ENCODE data around the gene DCDC2B.

The DCDC2B gene

DNA sequence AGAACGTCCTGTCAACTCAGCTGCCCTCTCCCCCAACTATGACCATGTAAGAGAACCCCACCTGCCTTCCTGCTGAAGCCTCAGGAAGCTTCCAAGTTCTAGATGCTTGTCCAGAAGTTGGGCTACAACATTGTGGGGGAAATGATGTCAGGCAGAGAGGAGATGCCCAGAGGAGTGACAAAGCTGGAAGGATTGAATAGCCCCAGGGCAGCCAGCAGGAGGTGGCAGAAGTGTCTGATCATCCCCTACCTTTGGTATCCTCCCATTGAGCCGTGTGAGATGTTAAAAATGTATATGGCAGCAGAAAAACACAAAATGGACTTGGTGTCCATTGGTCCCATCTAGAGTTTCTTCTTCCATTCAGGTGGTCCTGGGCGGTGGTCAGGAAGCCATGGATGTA lies 19.9 kb downstream of the DCDC2B start:
- Mint-ChIP-seq H3K27me3 (no peaks in the 10 kb centered on the region), H3K4me3 (no peak overlapping the region), H3K36me3 (ENCODE audit: low read depth) (peaks cover 92% of the 10 kb centered on the region), H3K4me1 (ENCODE audit: low read depth) (peaks cover 17% of the 10 kb centered on the region), H3K9me3 (no peaks in the 10 kb centered on the region), H3K27ac (peak overlapping the region; percentile 4)
- no peak for DNase-seq

DNA sequence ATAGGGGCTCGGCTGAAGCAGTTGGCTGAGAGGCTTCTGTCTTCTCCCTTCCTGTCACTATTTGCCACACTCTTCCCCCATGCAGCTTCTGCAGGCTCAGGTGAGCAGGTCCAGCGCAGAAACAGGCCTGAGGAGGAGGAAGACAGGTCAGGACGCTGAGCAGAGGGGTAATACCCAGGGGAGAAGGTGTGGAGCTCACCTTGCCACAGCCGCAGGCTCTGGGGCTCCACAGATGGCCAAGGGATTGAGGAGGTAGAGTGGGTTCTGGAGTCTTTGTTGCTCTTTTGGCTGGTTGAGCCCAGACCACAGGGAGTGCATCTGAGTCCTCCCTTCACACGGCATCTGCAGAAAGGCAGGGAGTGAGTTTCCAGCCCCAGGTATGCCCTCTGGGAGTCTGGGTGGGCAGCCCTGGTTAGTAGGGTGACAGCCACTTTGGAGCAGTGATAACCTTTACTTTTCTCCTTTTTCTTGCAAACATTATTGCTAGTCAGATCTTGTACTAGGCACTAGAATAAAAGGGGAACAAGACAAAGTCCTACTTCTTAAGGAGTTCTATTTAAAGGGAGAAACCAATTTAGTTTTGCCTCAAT lies 23.0 kb downstream of the DCDC2B start:
- no peak for DNase-seq
- Mint-ChIP-seq H3K4me1 (ENCODE audit: low read depth) (peaks cover 2% of the 10 kb centered on the region), H3K36me3 (ENCODE audit: low read depth) (peaks cover 80% of the 10 kb centered on the region), H3K27me3 (no peaks in the 10 kb centered on the region), H3K27ac (peak overlapping the region; percentile 50), H3K4me3 (no peak overlapping the region), H3K9me3 (no peaks in the 10 kb centered on the region)

DNA sequence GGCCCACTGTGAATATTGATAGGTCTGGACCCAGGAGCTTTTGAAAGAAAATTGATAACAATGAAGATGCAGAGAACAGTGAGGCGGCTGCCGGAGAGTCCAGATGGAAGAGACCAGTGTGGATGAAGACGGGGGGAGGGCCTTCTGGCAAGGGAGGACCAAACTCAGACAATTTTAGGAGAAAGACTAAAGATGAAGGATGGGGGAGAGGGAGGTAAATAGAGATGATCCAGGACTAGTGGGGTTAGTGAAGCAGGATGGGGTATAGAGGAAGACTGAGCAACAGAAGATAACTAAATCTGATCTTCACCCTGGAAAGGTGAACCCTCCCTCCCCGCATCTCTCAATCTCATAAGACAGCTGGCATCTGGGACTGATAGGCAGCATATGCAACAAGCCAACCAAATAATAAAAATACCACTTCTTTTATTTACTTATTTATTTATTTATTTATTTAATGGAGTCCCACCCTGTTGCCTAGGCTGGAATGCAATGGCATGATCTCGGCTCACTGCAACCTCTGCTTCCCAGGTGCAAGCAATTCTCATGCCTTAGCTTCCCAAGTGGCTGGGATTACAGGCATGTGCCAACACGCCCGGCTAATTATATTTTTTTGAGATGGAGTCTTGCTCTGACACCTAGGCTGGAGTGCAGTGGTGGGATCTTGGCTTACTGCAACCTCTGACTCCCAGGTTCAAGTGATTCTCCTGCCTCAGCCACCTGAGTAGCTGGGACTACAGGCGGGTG lies 23.8 kb downstream of the DCDC2B start:
- Mint-ChIP-seq H3K27ac (peak overlapping the region; percentile 5), H3K27me3 (no peaks in the 10 kb centered on the region), H3K4me1 (ENCODE audit: low read depth) (no peaks in the 10 kb centered on the region), H3K4me3 (no peak overlapping the region), H3K36me3 (ENCODE audit: low read depth) (peaks cover 73% of the 10 kb centered on the region), H3K9me3 (no peaks in the 10 kb centered on the region)
- no peak for DNase-seq

DNA sequence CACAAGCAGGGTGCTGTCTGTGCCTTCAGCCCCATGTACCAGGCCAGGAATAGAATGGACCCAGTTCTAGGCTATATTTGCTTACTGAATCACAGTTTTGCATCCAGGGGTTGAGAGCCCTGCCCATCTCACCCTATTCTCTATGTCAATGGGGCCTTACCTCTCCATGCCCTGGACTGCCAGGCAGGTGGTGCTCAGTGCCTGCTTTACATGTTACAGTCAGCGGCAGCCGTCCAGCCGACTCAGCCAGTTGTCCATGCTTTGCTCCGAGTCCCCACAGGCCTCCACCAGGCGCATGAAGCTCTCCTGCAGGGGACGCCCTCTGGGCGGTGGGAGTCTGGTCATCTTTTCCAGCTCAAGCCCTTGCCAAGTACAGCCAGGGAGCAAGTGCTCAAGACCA lies 25.9 kb downstream of the DCDC2B start:
- Mint-ChIP-seq H3K27ac (no peak overlapping the region), H3K27me3 (no peaks in the 10 kb centered on the region), H3K9me3 (no peaks in the 10 kb centered on the region), H3K4me3 (no peak overlapping the region), H3K36me3 (ENCODE audit: low read depth) (peaks cover 52% of the 10 kb centered on the region), H3K4me1 (ENCODE audit: low read depth) (no peaks in the 10 kb centered on the region)
- DNase-seq: no peak

DNA sequence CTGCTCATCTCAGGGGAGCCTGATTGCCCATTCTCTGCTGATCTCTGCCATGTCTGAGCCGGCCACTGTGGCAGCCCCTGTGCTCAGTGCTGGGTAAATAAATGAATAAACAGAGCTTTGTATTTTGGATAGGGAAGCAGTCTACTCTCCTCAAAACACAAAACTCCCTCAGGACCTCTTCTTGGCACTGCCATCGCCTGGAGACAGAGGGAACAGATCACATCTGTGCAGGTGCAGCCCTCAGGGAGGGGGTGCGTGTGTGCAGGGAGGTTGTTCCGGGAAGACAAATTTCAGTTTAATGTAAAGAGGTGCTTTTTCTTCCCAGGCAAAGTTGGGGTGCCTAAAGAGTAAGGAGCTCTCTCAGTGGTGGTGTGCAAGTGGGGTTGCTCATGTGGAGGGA lies 30.4 kb downstream of the DCDC2B start:
- Mint-ChIP-seq H3K9me3 (no peaks in the 10 kb centered on the region), H3K36me3 (ENCODE audit: low read depth) (peaks cover 16% of the 10 kb centered on the region), H3K27ac (no peak overlapping the region), H3K27me3 (no peaks in the 10 kb centered on the region), H3K4me1 (ENCODE audit: low read depth) (peaks cover 27% of the 10 kb centered on the region), H3K4me3 (peak overlapping the region; percentile 81)
- DNase-seq: no peak

DNA sequence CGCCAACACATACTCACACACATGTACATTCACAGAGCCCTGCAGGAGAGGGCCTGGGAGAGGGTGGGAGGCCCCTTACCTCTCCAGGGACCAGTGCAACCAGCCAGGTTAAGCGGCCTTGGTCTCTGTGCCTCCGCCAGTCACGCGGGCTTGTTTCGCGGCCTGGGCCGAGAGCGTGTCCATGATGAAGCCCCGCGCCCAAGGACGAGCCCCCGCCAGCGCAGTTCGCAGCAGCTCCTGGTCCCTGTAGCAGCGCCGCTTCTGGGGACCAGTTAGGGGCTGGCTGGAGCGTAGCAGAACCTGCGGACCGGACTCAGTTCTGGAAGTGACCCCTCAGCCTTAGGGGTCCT lies 30.9 kb downstream of the DCDC2B start:
- no peak for DNase-seq
- H3K9me3 Mint-ChIP-seq: no peaks in the 10 kb centered on the region
- peak overlapping the region; percentile 81 for H3K4me3 Mint-ChIP-seq
- H3K4me1 Mint-ChIP-seq (ENCODE audit: low read depth): peaks cover 27% of the 10 kb centered on the region
- H3K36me3 Mint-ChIP-seq (ENCODE audit: low read depth): peaks cover 13% of the 10 kb centered on the region
- no peaks in the 10 kb centered on the region for H3K27me3 Mint-ChIP-seq
- H3K27ac Mint-ChIP-seq: peak overlapping the region; percentile 26

DNA sequence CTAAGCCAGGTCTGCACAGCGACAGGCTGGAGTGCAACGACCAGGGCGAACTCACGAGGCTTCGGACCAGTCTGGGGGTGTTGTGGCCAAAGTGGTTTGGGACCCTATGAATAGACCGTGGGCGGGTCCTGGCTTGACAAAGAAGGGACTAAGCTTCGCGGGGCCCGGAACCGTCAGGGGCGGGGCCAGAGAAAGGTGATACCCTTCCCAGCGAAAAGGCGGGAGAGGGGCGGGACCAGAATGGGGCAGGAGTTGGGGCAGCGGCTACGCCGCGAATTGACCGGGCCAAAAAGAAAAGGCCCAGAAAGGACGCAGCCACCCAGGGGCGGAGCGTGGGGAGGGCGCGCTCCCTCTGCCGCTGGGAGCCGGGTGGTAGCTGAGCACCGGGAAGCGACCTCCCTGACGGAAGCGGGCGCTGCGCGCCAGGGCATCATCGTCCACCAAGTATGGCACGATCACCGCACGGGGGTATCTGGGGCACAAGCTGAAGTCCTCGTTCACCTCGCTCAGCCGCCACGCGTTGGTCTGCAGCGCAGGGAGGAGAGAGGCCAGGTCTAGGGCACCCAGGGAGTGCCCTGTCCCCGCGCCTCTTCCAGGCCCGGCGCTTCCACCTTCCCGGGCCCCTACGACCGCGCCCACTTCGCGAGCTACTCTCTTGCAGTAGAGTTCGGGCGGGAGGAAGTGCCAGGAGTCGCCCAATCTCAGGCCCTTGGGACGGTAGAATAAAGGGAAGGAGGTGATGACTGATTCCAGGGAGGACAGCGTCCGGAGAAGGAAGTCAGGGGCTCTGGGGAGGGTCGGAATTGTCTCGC lies 31.5 kb downstream of the DCDC2B start:
- H3K4me3 Mint-ChIP-seq: peak overlapping the region; percentile 81
- H3K27ac Mint-ChIP-seq: peak overlapping the region; percentile 81
- no peaks in the 10 kb centered on the region for H3K27me3 Mint-ChIP-seq
- H3K4me1 Mint-ChIP-seq (ENCODE audit: low read depth): peaks cover 27% of the 10 kb centered on the region
- H3K9me3 Mint-ChIP-seq: no peaks in the 10 kb centered on the region
- peaks cover 9% of the 10 kb centered on the region for H3K36me3 Mint-ChIP-seq (ENCODE audit: low read depth)
- DNase-seq: peak; percentile 73

DNA sequence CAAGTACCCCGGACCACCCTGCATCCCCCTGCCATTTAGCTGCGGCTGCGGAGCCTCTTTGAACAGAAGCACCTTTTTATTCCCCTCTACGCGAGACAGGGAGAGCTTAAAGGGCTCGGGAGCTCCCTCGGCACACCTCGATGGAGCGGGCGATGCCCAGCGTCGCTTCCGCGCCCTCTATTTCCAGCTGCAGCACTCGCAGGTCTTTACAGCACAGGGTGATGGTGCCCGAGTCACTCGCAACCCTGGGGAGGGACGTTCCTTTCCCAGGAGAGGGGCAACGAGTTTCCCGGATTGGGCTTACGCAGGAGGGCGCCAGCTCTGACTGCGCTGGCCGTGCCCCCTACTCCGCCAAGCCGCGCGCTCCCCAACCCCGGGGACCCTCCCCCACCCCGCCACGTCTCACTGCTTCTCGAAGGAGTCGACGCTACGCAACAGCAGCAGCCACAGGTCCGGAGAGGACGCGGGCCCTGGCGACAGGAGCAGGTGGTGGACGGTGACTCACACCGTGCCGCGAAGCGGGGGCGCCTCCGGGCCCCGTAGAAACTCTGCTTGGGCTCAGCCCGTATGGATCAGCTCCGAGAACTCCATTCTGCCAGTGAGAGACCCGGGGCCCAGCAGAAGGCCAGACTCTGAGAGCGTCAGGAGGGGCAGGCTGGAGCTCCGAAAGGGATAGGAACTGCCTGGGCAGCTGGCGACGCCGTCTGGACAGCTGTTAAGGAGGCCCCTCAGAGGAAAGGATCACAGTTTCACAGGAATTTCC lies 32.3 kb downstream of the DCDC2B start:
- Mint-ChIP-seq H3K4me1 (ENCODE audit: low read depth) (peaks cover 32% of the 10 kb centered on the region), H3K36me3 (ENCODE audit: low read depth) (peaks cover 3% of the 10 kb centered on the region), H3K9me3 (no peaks in the 10 kb centered on the region), H3K27me3 (no peaks in the 10 kb centered on the region), H3K4me3 (peak overlapping the region; percentile 81), H3K27ac (peak overlapping the region; percentile 81)
- DNase-seq: peak; percentile 68

DNA sequence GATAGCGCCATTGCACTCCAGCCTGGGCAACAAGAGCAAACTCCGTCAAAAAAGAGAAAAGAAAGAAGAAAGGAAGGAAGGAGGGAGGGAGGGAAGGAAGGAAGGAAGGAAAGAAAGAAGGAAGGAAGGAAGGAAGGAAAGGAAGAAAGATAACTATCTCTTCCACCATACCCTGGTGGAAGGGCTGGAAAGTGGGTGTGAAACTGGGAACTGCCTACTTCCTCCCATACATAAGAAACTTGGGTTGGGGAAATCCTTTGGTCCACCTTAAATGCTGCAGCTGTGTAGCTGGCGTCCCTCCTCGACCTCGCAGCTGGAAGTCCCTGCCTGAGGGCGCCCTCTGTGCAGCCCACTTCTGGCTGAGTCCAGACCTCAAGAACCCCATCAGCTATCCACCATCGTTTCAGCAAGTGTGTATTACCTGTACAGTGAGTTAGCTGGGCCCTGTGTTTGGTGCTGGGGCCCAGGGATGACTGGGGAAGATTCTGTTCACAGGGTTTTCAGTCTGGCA lies 33.5 kb downstream of the DCDC2B start:
- peaks cover 42% of the 10 kb centered on the region for H3K4me1 Mint-ChIP-seq (ENCODE audit: low read depth)
- peaks cover 2% of the 10 kb centered on the region for H3K36me3 Mint-ChIP-seq (ENCODE audit: low read depth)
- H3K9me3 Mint-ChIP-seq: no peaks in the 10 kb centered on the region
- H3K4me3 Mint-ChIP-seq: no peak overlapping the region
- no peak for DNase-seq
- no peaks in the 10 kb centered on the region for H3K27me3 Mint-ChIP-seq
- no peak overlapping the region for H3K27ac Mint-ChIP-seq

DNA sequence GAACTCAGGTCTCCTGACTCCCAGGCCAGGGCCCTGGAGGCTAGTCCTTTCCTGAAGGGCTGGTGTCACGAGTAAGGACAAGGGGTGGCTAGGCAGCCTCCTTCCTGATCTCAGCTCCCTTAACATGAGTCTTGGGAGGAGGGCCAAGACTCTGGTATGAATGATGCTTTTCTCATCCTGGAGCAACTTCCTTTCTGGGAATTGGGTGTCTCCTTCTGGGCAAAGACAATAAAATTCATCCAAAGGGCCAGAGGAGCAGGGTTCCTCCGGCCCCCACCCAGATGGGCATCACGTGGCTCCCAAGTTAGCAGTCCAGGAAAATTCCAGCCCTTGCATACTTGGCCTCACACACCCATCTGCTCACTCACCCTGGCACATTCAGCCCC lies 38.0 kb downstream of the DCDC2B start, which contains the start of gene FAM167B:
Gene FAM167B (plus strand): TSS at position 335 of the 386 bp plus-strand sequence. CDS start 200 bp downstream, outside the sequence.
- no peaks in the 10 kb centered on the region for H3K27me3 Mint-ChIP-seq
- peaks cover 10% of the 10 kb centered on the region for H3K36me3 Mint-ChIP-seq (ENCODE audit: low read depth)
- peaks cover 59% of the 10 kb centered on the region for H3K4me1 Mint-ChIP-seq (ENCODE audit: low read depth)
- H3K9me3 Mint-ChIP-seq: no peaks in the 10 kb centered on the region
- H3K4me3 Mint-ChIP-seq: peak within 1 kb of the TSS; percentile 29
- no peak for DNase-seq
- peak within 1 kb of the TSS; percentile 93 for H3K27ac Mint-ChIP-seq

DNA sequence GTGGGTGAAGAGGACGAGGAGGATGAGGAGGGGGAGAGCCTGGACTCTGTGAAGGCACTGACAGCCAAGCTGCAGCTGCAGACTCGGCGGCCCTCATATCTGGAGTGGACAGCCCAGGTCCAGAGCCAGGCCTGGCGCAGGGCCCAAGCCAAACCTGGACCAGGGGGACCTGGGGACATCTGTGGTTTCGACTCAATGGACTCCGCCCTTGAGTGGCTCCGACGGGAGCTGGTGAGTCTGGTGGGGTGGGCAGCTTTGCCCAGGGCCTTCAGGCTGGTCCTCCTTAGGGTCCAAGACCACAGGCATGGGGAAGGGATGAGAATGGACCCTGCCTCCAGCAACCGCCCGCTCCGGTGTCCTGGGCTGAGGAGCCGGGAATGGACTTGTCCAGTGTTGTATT lies 38.6 kb downstream of the DCDC2B start:
- Mint-ChIP-seq H3K36me3 (ENCODE audit: low read depth) (peaks cover 15% of the 10 kb centered on the region), H3K27me3 (no peaks in the 10 kb centered on the region), H3K27ac (peak overlapping the region; percentile 93), H3K4me3 (no peak overlapping the region), H3K9me3 (no peaks in the 10 kb centered on the region), H3K4me1 (ENCODE audit: low read depth) (peaks cover 56% of the 10 kb centered on the region)
- no peak for DNase-seq

DNA sequence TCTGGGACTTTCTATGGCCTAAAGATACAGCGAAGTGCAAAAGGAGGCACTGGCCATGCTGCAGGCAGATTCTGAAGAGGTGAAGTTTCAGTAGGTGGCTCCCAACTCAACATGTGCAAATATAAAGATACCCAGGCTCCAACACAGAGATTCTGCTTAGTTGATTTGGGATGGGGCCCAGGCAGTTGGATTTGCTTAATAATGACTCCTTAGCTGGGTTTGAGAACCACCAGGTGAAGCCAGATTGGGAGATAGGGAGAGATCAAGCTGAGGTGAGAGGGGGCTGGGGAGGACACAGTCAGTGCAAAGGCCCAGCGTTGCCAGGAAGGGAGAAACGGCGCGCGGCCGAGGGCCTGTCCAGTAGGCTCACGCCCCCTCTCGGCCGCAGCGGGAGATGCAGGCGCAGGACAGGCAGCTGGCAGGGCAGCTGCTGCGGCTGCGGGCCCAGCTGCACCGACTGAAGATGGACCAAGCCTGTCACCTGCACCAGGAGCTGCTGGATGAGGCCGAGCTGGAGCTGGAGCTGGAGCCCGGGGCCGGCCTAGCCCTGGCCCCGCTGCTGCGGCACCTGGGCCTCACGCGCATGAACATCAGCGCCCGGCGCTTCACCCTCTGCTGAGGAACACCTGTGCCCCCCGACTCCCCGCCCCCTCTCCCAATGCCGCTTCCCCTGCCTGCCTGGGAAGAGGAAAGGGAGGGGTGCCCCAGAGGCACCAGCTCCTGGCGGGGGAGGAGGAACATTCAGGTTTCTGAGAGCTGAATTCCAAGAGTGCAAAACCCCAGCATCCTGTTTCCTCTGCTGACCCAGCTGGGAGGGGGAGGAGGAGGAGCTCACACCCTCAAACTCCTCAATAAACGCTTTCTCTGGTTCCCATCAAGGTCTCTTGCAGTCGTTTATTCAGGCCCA lies 39.3 kb downstream of the DCDC2B start:
- H3K9me3 Mint-ChIP-seq: no peaks in the 10 kb centered on the region
- peaks cover 58% of the 10 kb centered on the region for H3K4me1 Mint-ChIP-seq (ENCODE audit: low read depth)
- H3K36me3 Mint-ChIP-seq (ENCODE audit: low read depth): peaks cover 23% of the 10 kb centered on the region
- H3K4me3 Mint-ChIP-seq: peak overlapping the region; percentile 54
- no peaks in the 10 kb centered on the region for H3K27me3 Mint-ChIP-seq
- peak; percentile 87 for DNase-seq
- H3K27ac Mint-ChIP-seq: peak overlapping the region; percentile 96

DNA sequence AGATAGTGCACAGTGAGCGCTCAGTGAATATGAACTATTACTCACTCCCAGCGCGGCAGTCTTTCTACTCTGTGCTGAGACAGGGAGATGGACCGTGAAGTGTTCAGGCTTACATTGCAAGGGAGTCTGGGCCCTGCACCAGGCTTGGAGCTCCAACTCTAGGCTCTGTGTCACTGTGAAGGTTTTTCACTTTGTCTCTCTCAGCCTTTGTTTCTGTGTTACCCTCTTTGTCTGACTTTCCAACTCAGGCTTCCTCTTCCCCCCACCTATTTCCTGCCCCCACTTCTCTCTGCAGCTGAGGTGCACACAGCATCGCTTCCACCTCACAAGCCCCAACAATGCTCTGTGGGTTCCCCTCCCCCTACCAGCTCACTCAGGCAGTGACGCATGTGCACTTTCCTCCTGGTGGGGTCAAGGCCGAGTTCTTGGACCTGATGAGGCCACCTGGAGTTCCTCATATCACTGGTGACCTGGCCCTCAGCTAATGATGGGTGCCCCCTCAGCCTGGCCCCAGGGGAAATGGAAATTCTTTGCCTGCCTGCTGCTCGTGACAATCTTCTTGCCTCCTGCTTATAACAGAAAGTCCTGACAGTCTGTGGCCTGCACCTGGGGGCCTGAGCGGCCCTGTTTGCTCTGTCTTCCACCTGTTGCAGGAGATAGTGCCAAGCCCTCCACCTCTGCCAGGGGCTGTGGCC lies 41.1 kb downstream of the DCDC2B start:
- DNase-seq: peak; percentile 83
- Mint-ChIP-seq H3K4me1 (ENCODE audit: low read depth) (peaks cover 69% of the 10 kb centered on the region), H3K27ac (peak overlapping the region; percentile 96), H3K27me3 (no peaks in the 10 kb centered on the region), H3K9me3 (no peaks in the 10 kb centered on the region), H3K36me3 (ENCODE audit: low read depth) (peaks cover 36% of the 10 kb centered on the region), H3K4me3 (peak overlapping the region; percentile 95)
